GM12874 (cell line): Measurements from ENCODE around the gene UBE2M.

ENCODE experiments used
- CTCF ChIP-seq: IDR thresholded peaks from 2 replicates; pipeline ENCODE4 v1.5.1; 2011; ENCODE audit warnings: low read depth, mild to moderate bottlenecking, control low read depth, low read length, moderate library complexity; ENCODE audit not compliant: insufficient read depth

Gene UBE2M

GRCh38 chr19:58558066-58558622 is at the start of gene UBE2M:
UBE2M (minus strand) TSS chr19:58558611; CDS start chr19:58558381, 230 bp downstream.
- no peak for TF ChIP-seq CTCF

GRCh38 chr19:58606251-58606896 is 48.0 kb upstream of the UBE2M start:
- peak; percentile 28; the same call in 1 of the 2 replicates for TF ChIP-seq CTCF

GRCh38 chr19:58586133-58586765 is 27.8 kb upstream of the UBE2M start:
- no peak for TF ChIP-seq CTCF

- no peak for TF ChIP-seq CTCF
Measured at GRCh38 chr19:58585442-58586132, 27.2 kb upstream of the UBE2M start.

GRCh38 chr19:58584498-58585441 is 26.4 kb upstream of the UBE2M start:
- TF ChIP-seq CTCF, result no peak

- TF ChIP-seq CTCF, result no peak
Measured at GRCh38 chr19:58582985-58583384, 24.6 kb upstream of the UBE2M start.
